ENCODE data around the gene LRRC42.

Gene LRRC42

GRCh38 chr1:54006508-54006907 lies 60.4 kb downstream of the LRRC42 start:
- no peak overlapping the region for H3K4me3 ChIP-seq (ENCODE audit: low read length)
- H3K27me3 ChIP-seq (ENCODE audit: control insufficient read depth, insufficient read depth, low read length), result no peaks in the 10 kb centered on the region
- H3K27ac ChIP-seq (ENCODE audit: low read length), result no peak overlapping the region
- no peaks in the 10 kb centered on the region for H3K9me3 ChIP-seq (ENCODE audit: control insufficient read depth, insufficient read depth, low read length)
- no CpG with 5 or more reads among the region's 4 CpGs for WGBS (ENCODE audit: insufficient coverage, insufficient read length)
- H3K36me3 ChIP-seq (ENCODE audit: control insufficient read depth, insufficient read depth, low read length), result no peaks in the 10 kb centered on the region
- no peaks in the 10 kb centered on the region for H3K4me1 ChIP-seq (ENCODE audit: control insufficient read depth, insufficient read depth, low read length)
- no peak for DNase-seq (ENCODE audit: low read depth, low spot score)

GRCh38 chr1:54007613-54008012 lies 61.5 kb downstream of the LRRC42 start:
- Histone ChIP-seq H3K9me3 (ENCODE audit: control insufficient read depth, insufficient read depth, low read length) (no peaks in the 10 kb centered on the region), H3K27me3 (ENCODE audit: control insufficient read depth, insufficient read depth, low read length) (no peaks in the 10 kb centered on the region), H3K4me1 (ENCODE audit: control insufficient read depth, insufficient read depth, low read length) (no peaks in the 10 kb centered on the region), H3K36me3 (ENCODE audit: control insufficient read depth, insufficient read depth, low read length) (no peaks in the 10 kb centered on the region), H3K27ac (ENCODE audit: low read length) (no peak overlapping the region), H3K4me3 (ENCODE audit: low read length) (no peak overlapping the region)
- no CpG with 5 or more reads among the region's 4 CpGs for WGBS (ENCODE audit: insufficient coverage, insufficient read length)
- no peak for DNase-seq (ENCODE audit: low read depth, low spot score)

GRCh38 chr1:54008876-54009275 lies 62.7 kb downstream of the LRRC42 start:
- Histone ChIP-seq H3K4me1 (ENCODE audit: control insufficient read depth, insufficient read depth, low read length) (no peaks in the 10 kb centered on the region), H3K27ac (ENCODE audit: low read length) (no peak overlapping the region), H3K4me3 (ENCODE audit: low read length) (no peak overlapping the region), H3K9me3 (ENCODE audit: control insufficient read depth, insufficient read depth, low read length) (no peaks in the 10 kb centered on the region), H3K36me3 (ENCODE audit: control insufficient read depth, insufficient read depth, low read length) (no peaks in the 10 kb centered on the region), H3K27me3 (ENCODE audit: control insufficient read depth, insufficient read depth, low read length) (no peaks in the 10 kb centered on the region)
- no peak for DNase-seq (ENCODE audit: low read depth, low spot score)
- no CpG with 5 or more reads among the region's 13 CpGs for WGBS (ENCODE audit: insufficient coverage, insufficient read length)

GRCh38 chr1:54009406-54009805 lies 63.3 kb downstream of the LRRC42 start:
- no peaks in the 10 kb centered on the region for H3K27me3 ChIP-seq (ENCODE audit: control insufficient read depth, insufficient read depth, low read length)
- no peaks in the 10 kb centered on the region for H3K4me1 ChIP-seq (ENCODE audit: control insufficient read depth, insufficient read depth, low read length)
- no peaks in the 10 kb centered on the region for H3K36me3 ChIP-seq (ENCODE audit: control insufficient read depth, insufficient read depth, low read length)
- no peak overlapping the region for H3K4me3 ChIP-seq (ENCODE audit: low read length)
- DNase-seq (ENCODE audit: low read depth, low spot score), result no peak
- H3K27ac ChIP-seq (ENCODE audit: low read length), result no peak overlapping the region
- no peaks in the 10 kb centered on the region for H3K9me3 ChIP-seq (ENCODE audit: control insufficient read depth, insufficient read depth, low read length)
- no CpG with 5 or more reads among the region's 4 CpGs for WGBS (ENCODE audit: insufficient coverage, insufficient read length)

- no peaks in the 10 kb centered on the region for H3K9me3 ChIP-seq (ENCODE audit: control insufficient read depth, insufficient read depth, low read length)
- no peak overlapping the region for H3K4me3 ChIP-seq (ENCODE audit: low read length)
- no peaks in the 10 kb centered on the region for H3K4me1 ChIP-seq (ENCODE audit: control insufficient read depth, insufficient read depth, low read length)
- no peaks in the 10 kb centered on the region for H3K27me3 ChIP-seq (ENCODE audit: control insufficient read depth, insufficient read depth, low read length)
- WGBS (ENCODE audit: insufficient coverage, insufficient read length), result no CpG with 5 or more reads among the region's 5 CpGs
- no peaks in the 10 kb centered on the region for H3K36me3 ChIP-seq (ENCODE audit: control insufficient read depth, insufficient read depth, low read length)
- no peak overlapping the region for H3K27ac ChIP-seq (ENCODE audit: low read length)
- no peak for DNase-seq (ENCODE audit: low read depth, low spot score)
These were observed 64.4 kb downstream of the LRRC42 start for GRCh38 chr1:54010415-54011117.

GRCh38 chr1:54011316-54012007 lies 65.3 kb downstream of the LRRC42 start:
- Histone ChIP-seq H3K4me3 (ENCODE audit: low read length) (no peak overlapping the region), H3K4me1 (ENCODE audit: control insufficient read depth, insufficient read depth, low read length) (no peaks in the 10 kb centered on the region), H3K36me3 (ENCODE audit: control insufficient read depth, insufficient read depth, low read length) (no peaks in the 10 kb centered on the region), H3K27me3 (ENCODE audit: control insufficient read depth, insufficient read depth, low read length) (no peaks in the 10 kb centered on the region), H3K27ac (ENCODE audit: low read length) (no peak overlapping the region), H3K9me3 (ENCODE audit: control insufficient read depth, insufficient read depth, low read length) (no peaks in the 10 kb centered on the region)
- WGBS (ENCODE audit: insufficient coverage, insufficient read length), result no CpG with 5 or more reads among the region's 9 CpGs
- DNase-seq (ENCODE audit: low read depth, low spot score), result no peak

GRCh38 chr1:54012008-54012325 lies 65.8 kb downstream of the LRRC42 start:
- no peaks in the 10 kb centered on the region for H3K9me3 ChIP-seq (ENCODE audit: control insufficient read depth, insufficient read depth, low read length)
- no peak overlapping the region for H3K4me3 ChIP-seq (ENCODE audit: low read length)
- no peaks in the 10 kb centered on the region for H3K27me3 ChIP-seq (ENCODE audit: control insufficient read depth, insufficient read depth, low read length)
- no peak for DNase-seq (ENCODE audit: low read depth, low spot score)
- H3K27ac ChIP-seq (ENCODE audit: low read length), result no peak overlapping the region
- no CpG with 5 or more reads among the region's 9 CpGs for WGBS (ENCODE audit: insufficient coverage, insufficient read length)
- no peaks in the 10 kb centered on the region for H3K36me3 ChIP-seq (ENCODE audit: control insufficient read depth, insufficient read depth, low read length)
- H3K4me1 ChIP-seq (ENCODE audit: control insufficient read depth, insufficient read depth, low read length), result no peaks in the 10 kb centered on the region

GRCh38 chr1:54012863-54013262 lies 66.7 kb downstream of the LRRC42 start:
- Histone ChIP-seq H3K27ac (ENCODE audit: low read length) (no peak overlapping the region), H3K4me3 (ENCODE audit: low read length) (no peak overlapping the region), H3K36me3 (ENCODE audit: control insufficient read depth, insufficient read depth, low read length) (no peaks in the 10 kb centered on the region), H3K9me3 (ENCODE audit: control insufficient read depth, insufficient read depth, low read length) (no peaks in the 10 kb centered on the region), H3K27me3 (ENCODE audit: control insufficient read depth, insufficient read depth, low read length) (no peaks in the 10 kb centered on the region), H3K4me1 (ENCODE audit: control insufficient read depth, insufficient read depth, low read length) (no peaks in the 10 kb centered on the region)
- no peak for DNase-seq (ENCODE audit: low read depth, low spot score)
- no CpG with 5 or more reads among the region's 8 CpGs for WGBS (ENCODE audit: insufficient coverage, insufficient read length)

GRCh38 chr1:54013393-54014008 lies 67.4 kb downstream of the LRRC42 start:
- H3K27me3 ChIP-seq (ENCODE audit: control insufficient read depth, insufficient read depth, low read length), result no peaks in the 10 kb centered on the region
- no peak overlapping the region for H3K27ac ChIP-seq (ENCODE audit: low read length)
- H3K4me3 ChIP-seq (ENCODE audit: low read length), result no peak overlapping the region
- no CpG with 5 or more reads among the region's 8 CpGs for WGBS (ENCODE audit: insufficient coverage, insufficient read length)
- DNase-seq (ENCODE audit: low read depth, low spot score), result no peak
- H3K4me1 ChIP-seq (ENCODE audit: control insufficient read depth, insufficient read depth, low read length), result no peaks in the 10 kb centered on the region
- no peaks in the 10 kb centered on the region for H3K9me3 ChIP-seq (ENCODE audit: control insufficient read depth, insufficient read depth, low read length)
- H3K36me3 ChIP-seq (ENCODE audit: control insufficient read depth, insufficient read depth, low read length), result no peaks in the 10 kb centered on the region

- no peaks in the 10 kb centered on the region for H3K36me3 ChIP-seq (ENCODE audit: control insufficient read depth, insufficient read depth, low read length)
- no peaks in the 10 kb centered on the region for H3K27me3 ChIP-seq (ENCODE audit: control insufficient read depth, insufficient read depth, low read length)
- no peaks in the 10 kb centered on the region for H3K9me3 ChIP-seq (ENCODE audit: control insufficient read depth, insufficient read depth, low read length)
- H3K4me1 ChIP-seq (ENCODE audit: control insufficient read depth, insufficient read depth, low read length), result no peaks in the 10 kb centered on the region
- H3K27ac ChIP-seq (ENCODE audit: low read length), result no peak overlapping the region
- no peak overlapping the region for H3K4me3 ChIP-seq (ENCODE audit: low read length)
- DNase-seq (ENCODE audit: low read depth, low spot score), result no peak
- no CpG with 5 or more reads among the region's 17 CpGs for WGBS (ENCODE audit: insufficient coverage, insufficient read length)
These were observed 68.0 kb downstream of the LRRC42 start for GRCh38 chr1:54014009-54014629.
